HCT116 (cell line): ENCODE results near the gene CDH23. TPM values are rescaled to one million over a fixed set of nuclear protein-coding genes. Genes with fewer than 3 reads are reported as not detected.
A peak's percentile ranks its signal among the peaks of the same experiment; 100 is the strongest.

Experiments
- ATAC-seq: fragments of 200-7000 bp; cut with Tn5 transposase; 2 replicates; pipeline ENCODE4 v1.9.1; 2020; ENCODE audit warnings: mild to moderate bottlenecking, moderate library complexity
- BruUV-seq: library from RNA; stranded (reverse); fragments of 400-500 nt; replicated peaks from 2 replicates; lab custom pipeline; 2021; lab: Mats Ljungman, UMichigan
- CTCF ChIA-PET: fragments of 300-600 bp; sonication (Branson Sonifier 250); formaldehyde crosslinking; loops from one replicate; lab custom pipeline; 2021; ENCODE audit warnings: antibody characterized with exemption; lab: Charles Lee
- POLR2A ChIA-PET: fragments of 300-600, 350-600 bp; sonication (Branson Sonifier 250); formaldehyde crosslinking; loops from one replicate; lab custom pipeline; 2021; ENCODE audit warnings: antibody characterized with exemption; lab: Charles Lee
- RAD21 ChIA-PET, 2 experiments: fragments of 300-600 bp; sonication (Branson Sonifier 250); formaldehyde crosslinking; loops; one replicate each; lab custom pipeline; 2023; ENCODE audit warnings: low total read pairs in 2 of 2; ENCODE audit not compliant: uncharacterized antibody in 2 of 2, unreplicated experiment in 2 of 2, low non-redundant PET in 1 of 2; lab: Charles Lee
- DNase-seq: peaks from one replicate; pipeline ENCODE4 v3.0.0-alpha.2; 2010; ENCODE audit warnings: low read depth, low spot score
- H2AFZ ChIP-seq: fragments of 200-600 bp; shearing (Covaris generic), sonication (generic); 2 replicates; pipeline ENCODE4 v1.6.1; 2017; ENCODE audit warnings: low read depth, mixed run types, mixed read lengths, antibody characterized with exemption, low read length; ENCODE audit not compliant: poor library complexity, severe bottlenecking
- H3K27ac ChIP-seq: 2 replicates; pipeline ENCODE4 v1.5.1; 2012; ENCODE audit warnings: low read depth, low read length
- H3K27me3 ChIP-seq: fragments of 200-600 bp; sonication (generic); 2 replicates; pipeline ENCODE4 v1.6.1; 2016; ENCODE audit warnings: mixed run types, low read length, mixed read lengths; ENCODE audit not compliant: insufficient read depth
- H3K36me3 ChIP-seq, 2 experiments: fragments of 200-500 bp in 1 of 2; fragments of 200-600 bp in 1 of 2; sonication (Bioruptor generic) in 1 of 2; sonication (generic) in 1 of 2; 2 replicates each; pipeline versions ENCODE4 v1.5.1 to v1.6.1; 2014 to 2016; ENCODE audit warnings: low read length in 2 of 2, inconsistent platforms in 1 of 2, mixed read lengths in 1 of 2, mixed run types in 1 of 2; ENCODE audit not compliant: insufficient read depth in 2 of 2, control insufficient read depth in 1 of 2
- H3K4me1 ChIP-seq, 2 experiments: fragments of 200-600 bp in 1 of 2; sonication (generic) in 1 of 2; 2 replicates each; pipeline versions ENCODE4 v1.5.1 to v1.6.1; 2012 to 2017; ENCODE audit warnings: low read length in 2 of 2, inconsistent platforms in 1 of 2, mild to moderate bottlenecking in 1 of 2, mixed read lengths in 1 of 2, mixed run types in 1 of 2, moderate library complexity in 1 of 2; ENCODE audit not compliant: insufficient read depth in 2 of 2, control insufficient read depth in 1 of 2
- H3K4me2 ChIP-seq: fragments of 200-600 bp; sonication (generic); 2 replicates; pipeline ENCODE4 v1.6.1; 2017; ENCODE audit warnings: mixed run types, low read length, mixed read lengths
- H3K4me3 ChIP-seq, 2 experiments: fragments of 200-600 bp in 1 of 2; sonication (generic) in 1 of 2; replicated peaks in 1 of 2; 2 replicates each; pipeline ENCODE4 v1.5.1; 2011 to 2016; ENCODE audit warnings: low read length in 2 of 2, control low read depth in 1 of 2, low read depth in 1 of 2, mild to moderate bottlenecking in 1 of 2, mixed read lengths in 1 of 2, mixed run types in 1 of 2
- H3K79me2 ChIP-seq: fragments of 200-600 bp; sonication (generic); 2 replicates; pipeline ENCODE4 v1.6.1; 2017; ENCODE audit warnings: mild to moderate bottlenecking, mixed run types, low read length, moderate library complexity, mixed read lengths; ENCODE audit not compliant: insufficient read depth
- H3K9ac ChIP-seq: fragments of 200-600 bp; sonication (generic); 2 replicates; pipeline ENCODE4 v1.6.1; 2016; ENCODE audit warnings: low read length, mixed read lengths
- H3K9me2 ChIP-seq: fragments of 200-600 bp; sonication (generic), shearing (Covaris generic); 2 replicates; pipeline ENCODE4 v1.6.1; 2017; ENCODE audit warnings: mixed run types, mild to moderate bottlenecking, moderate library complexity; ENCODE audit not compliant: insufficient read depth
- H3K9me3 ChIP-seq, 2 experiments: fragments of 200-500 bp in 1 of 2; fragments of 200-600 bp in 1 of 2; sonication (Bioruptor generic) in 1 of 2; sonication (generic) in 1 of 2; 2 replicates each; pipeline ENCODE4 v1.6.1; 2014 to 2017; ENCODE audit warnings: low read length in 2 of 2, mixed read lengths in 2 of 2, inconsistent platforms in 1 of 2, low read depth in 1 of 2, mild to moderate bottlenecking in 1 of 2, mixed run types in 1 of 2, moderate library complexity in 1 of 2; ENCODE audit not compliant: control insufficient read depth in 1 of 2, insufficient read depth in 1 of 2
- H4K20me1 ChIP-seq: fragments of 200-600 bp; sonication (generic), shearing (Covaris generic); 2 replicates; pipeline ENCODE4 v1.6.1; 2017; ENCODE audit warnings: mixed run types, mild to moderate bottlenecking, moderate library complexity; ENCODE audit not compliant: insufficient read depth
- CBX3 ChIP-seq: IDR thresholded peaks from 2 replicates; pipeline ENCODE4 v1.6.1; 2012; ENCODE audit warnings: low read depth
- CEBPB ChIP-seq: IDR thresholded peaks from 2 replicates; pipeline ENCODE4 v1.6.1; 2012; ENCODE audit warnings: low read depth
- EGR1 ChIP-seq: IDR thresholded peaks from 2 replicates; pipeline ENCODE4 v1.6.1; 2012; ENCODE audit warnings: low read depth
- ELF1 ChIP-seq: IDR thresholded peaks from 2 replicates; pipeline ENCODE4 v1.6.1; 2012; ENCODE audit warnings: low read depth, borderline replicate concordance
- EZH2 ChIP-seq: fragments of 200-600 bp; sonication (generic); IDR thresholded peaks from 2 replicates; pipeline ENCODE4 v1.6.1; 2017; ENCODE audit warnings: antibody characterized with exemption, mixed run types
- JUND ChIP-seq: IDR thresholded peaks from 2 replicates; pipeline ENCODE4 v1.6.1; 2012
- SIN3A ChIP-seq: IDR thresholded peaks from 2 replicates; pipeline ENCODE4 v1.6.1; 2012; ENCODE audit warnings: low read depth
- SP1 ChIP-seq: IDR thresholded peaks from 2 replicates; pipeline ENCODE4 v1.6.1; 2012; ENCODE audit warnings: low read depth
- SRF ChIP-seq: IDR thresholded peaks from 2 replicates; pipeline ENCODE4 v1.6.1; 2012; ENCODE audit warnings: low read depth
- TCF7L2 ChIP-seq: IDR thresholded peaks from 2 replicates; pipeline ENCODE4 v1.7.0; 2011; ENCODE audit warnings: borderline replicate concordance, inconsistent platforms; ENCODE audit not compliant: insufficient read depth, insufficient read length; ENCODE audit errors: extremely low read depth
- YY1 ChIP-seq: IDR thresholded peaks from 2 replicates; pipeline ENCODE4 v1.6.1; 2011; ENCODE audit warnings: low read length, low read depth, moderate library complexity, mild to moderate bottlenecking; ENCODE audit not compliant: insufficient replicate concordance; ENCODE audit errors: extremely low read depth
- ZFX ChIP-seq: fragments of 450-650 bp; IDR thresholded peaks from 2 replicates; pipeline ENCODE4 v1.6.1; 2017
- ZNF274 ChIP-seq: fragments of 200-500 bp; sonication (Bioruptor generic); IDR thresholded peaks from 2 replicates; pipeline ENCODE4 v1.6.1; 2014; ENCODE audit warnings: mild to moderate bottlenecking, low read depth, low read length, inconsistent platforms
- intact Hi-C: fragments of 100-400 bp; cut with micrococcal nuclease; formaldehyde crosslinking; loops from 2 replicates; pipeline ENCODE4 v1.10.0; 2022
- total RNA-seq: library from RNA; stranded (reverse); gene quantifications from one replicate; pipeline ENCODE4 v1.2.1, GENCODE V29; 2021; ENCODE audit not compliant: unreplicated experiment
- TF ChIP-seq, protein P1 (sequence below): IDR thresholded peaks from 2 replicates; pipeline ENCODE4 v1.6.1; 2011; ENCODE audit warnings: mild to moderate bottlenecking, low read length, moderate library complexity; ENCODE audit not compliant: insufficient replicate concordance; ENCODE audit errors: extremely low read depth
- TF ChIP-seq, protein P2 (sequence below), 3 experiments: fragments of 200-600 bp in 1 of 3; sonication (generic) in 1 of 3; IDR thresholded peaks in 2 of 3; conservative IDR thresholded peaks in 1 of 3; 2 replicates each; pipeline ENCODE4 v1.5.1; 2012 to 2017; ENCODE audit warnings: low read depth in 2 of 3, low read length in 2 of 3, antibody characterized with exemption in 1 of 3, borderline replicate concordance in 1 of 3, control low read depth in 1 of 3, mild to moderate bottlenecking in 1 of 3, mixed read lengths in 1 of 3, mixed run types in 1 of 3, moderate library complexity in 1 of 3; ENCODE audit not compliant: insufficient read depth in 1 of 3

CDH23 gene
- total RNA-seq, 1 experiment from 2014 or later = not detected

DNA sequence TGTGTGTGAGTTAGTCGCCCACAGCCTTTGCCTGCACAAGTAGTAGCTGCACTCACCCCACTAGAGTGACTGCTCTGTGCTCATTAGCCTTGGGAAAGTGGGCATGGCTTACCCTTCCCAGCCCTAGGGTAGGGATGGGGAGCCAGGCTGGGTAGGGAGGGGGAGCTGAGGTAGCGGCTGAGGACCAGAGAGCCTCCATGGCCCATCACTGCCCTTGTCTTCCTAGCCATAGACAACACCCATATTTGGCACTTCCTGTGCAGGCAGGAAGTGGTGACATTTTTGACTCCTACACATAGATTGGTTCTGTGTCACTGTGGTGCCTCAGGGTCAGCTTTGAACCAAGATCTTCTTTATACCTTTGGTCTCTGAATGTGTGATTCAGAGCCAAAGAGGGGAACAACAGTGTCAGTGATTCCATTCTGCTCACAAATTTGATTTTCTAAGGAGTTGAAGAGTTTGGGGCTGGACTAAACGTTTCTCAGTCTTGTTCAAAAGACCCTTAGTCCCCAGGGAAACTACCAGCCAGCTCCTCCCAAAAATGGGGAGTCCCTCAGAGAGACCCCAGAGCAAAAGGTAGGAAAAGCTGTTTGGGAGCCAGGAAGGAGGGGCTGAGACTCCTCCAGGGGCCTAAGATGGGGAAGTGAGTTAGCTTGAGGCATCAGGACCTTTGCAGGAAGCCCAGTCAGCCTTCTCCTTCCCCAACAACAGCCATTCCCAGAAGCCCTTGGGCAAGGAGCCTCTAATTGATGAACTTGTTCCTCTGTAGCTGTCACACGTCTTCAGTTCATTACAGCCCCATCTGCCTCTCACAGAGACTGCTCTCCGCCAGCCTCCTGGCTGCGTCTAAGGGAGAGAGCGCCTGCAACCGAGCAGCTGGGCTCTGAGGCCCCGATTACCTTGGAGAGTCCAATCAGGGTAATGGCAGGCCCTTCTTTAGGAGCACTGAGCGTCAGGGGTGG lies 135.0 kb downstream of the CDH23 start:
- H3K9me3 ChIP-seq = no peaks in the 10 kb centered on the region
- TF ChIP-seq SP1 = no peak
- peak; percentile 97 for TF ChIP-seq SRF
- ChIA-PET RAD21 (no interaction called here), POLR2A (no interaction called here), CTCF (interaction anchor here (1.3 kb wide), 1 partner anchor 9 kb away, joined by 3 read pairs; no protein-coding TSS in a partner anchor)
- peak; percentile 64; the same call in 1 of the 2 replicates for ATAC-seq
- no peaks in the 10 kb centered on the region for H3K9me2 ChIP-seq
- no peaks in the 10 kb centered on the region for H3K27me3 ChIP-seq
- peaks cover 0 to 5% of the 10 kb centered on the region in 2 experiments; a peak in 2 of 4 replicates for H3K4me1 ChIP-seq
- peak overlapping the region; percentile 68 for H2AFZ ChIP-seq
- H3K36me3 ChIP-seq = no peaks in the 10 kb centered on the region
- H3K4me3 ChIP-seq = no peak overlapping the region
- no peak for DNase-seq
- peak overlapping the region; percentile 9; the same call in 1 of the 2 replicates for H3K4me2 ChIP-seq
- BruUV-seq = no TSS peak
- H4K20me1 ChIP-seq = no peaks in the 10 kb centered on the region
- no peak overlapping the region for H3K27ac ChIP-seq
- no peak overlapping the region for H3K9ac ChIP-seq
- intact Hi-C loops = no loop called here
- H3K79me2 ChIP-seq = no peaks in the 10 kb centered on the region

DNA sequence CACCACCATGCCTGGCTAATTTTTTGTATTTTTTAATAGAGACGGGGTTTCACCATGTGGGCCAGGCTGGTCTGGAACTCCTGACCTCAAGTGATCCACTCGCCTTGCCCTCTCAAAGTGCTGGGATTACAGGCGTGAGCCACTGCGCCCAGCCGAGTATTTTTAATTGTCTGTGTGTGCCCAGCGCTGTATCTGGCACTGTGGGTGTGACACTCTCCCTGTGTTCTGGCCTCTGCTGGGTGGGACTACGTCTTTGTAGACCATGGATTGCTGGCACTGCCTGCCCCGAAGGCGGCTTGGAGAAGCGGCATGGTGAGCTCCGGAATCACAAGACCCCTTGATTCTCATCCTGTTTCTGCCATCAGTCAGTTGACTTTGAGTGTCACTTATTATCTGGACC lies 136.2 kb downstream of the CDH23 start:
- intact Hi-C loops = no loop called here
- Histone ChIP-seq H3K36me3 (no peaks in the 10 kb centered on the region), H3K4me2 (no peak overlapping the region), H2AFZ (no peak overlapping the region), H3K27me3 (no peaks in the 10 kb centered on the region), H3K4me3 (no peak overlapping the region), H3K27ac (no peak overlapping the region), H3K79me2 (no peaks in the 10 kb centered on the region), H3K4me1 (peaks cover 0 to 5% of the 10 kb centered on the region in 2 experiments; a peak in 2 of 4 replicates), H3K9me3 (no peaks in the 10 kb centered on the region), H3K9me2 (no peaks in the 10 kb centered on the region), H3K9ac (no peak overlapping the region), H4K20me1 (no peaks in the 10 kb centered on the region)
- RAD21 ChIA-PET = no interaction called here
- ATAC-seq (no peak), DNase-seq (no peak)
- POLR2A ChIA-PET = no interaction called here
- CTCF ChIA-PET = no interaction called here
- no TSS peak for BruUV-seq
- TF ChIP-seq ELF1 (no peak), YY1 (no peak), CBX3 (no peak), JUND (no peak), SP1 (no peak), CEBPB (no peak), TCF7L2 (no peak), EZH2 (no peak), EGR1 (no peak), ZNF274 (no peak), SIN3A (no peak), ZFX (no peak)
- TF ChIP-seq, protein P1, sequence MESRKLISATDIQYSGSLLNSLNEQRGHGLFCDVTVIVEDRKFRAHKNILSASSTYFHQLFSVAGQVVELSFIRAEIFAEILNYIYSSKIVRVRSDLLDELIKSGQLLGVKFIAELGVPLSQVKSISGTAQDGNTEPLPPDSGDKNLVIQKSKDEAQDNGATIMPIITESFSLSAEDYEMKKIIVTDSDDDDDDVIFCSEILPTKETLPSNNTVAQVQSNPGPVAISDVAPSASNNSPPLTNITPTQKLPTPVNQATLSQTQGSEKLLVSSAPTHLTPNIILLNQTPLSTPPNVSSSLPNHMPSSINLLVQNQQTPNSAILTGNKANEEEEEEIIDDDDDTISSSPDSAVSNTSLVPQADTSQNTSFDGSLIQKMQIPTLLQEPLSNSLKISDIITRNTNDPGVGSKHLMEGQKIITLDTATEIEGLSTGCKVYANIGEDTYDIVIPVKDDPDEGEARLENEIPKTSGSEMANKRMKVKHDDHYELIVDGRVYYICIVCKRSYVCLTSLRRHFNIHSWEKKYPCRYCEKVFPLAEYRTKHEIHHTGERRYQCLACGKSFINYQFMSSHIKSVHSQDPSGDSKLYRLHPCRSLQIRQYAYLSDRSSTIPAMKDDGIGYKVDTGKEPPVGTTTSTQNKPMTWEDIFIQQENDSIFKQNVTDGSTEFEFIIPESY = no peak
- TF ChIP-seq, protein P2, sequence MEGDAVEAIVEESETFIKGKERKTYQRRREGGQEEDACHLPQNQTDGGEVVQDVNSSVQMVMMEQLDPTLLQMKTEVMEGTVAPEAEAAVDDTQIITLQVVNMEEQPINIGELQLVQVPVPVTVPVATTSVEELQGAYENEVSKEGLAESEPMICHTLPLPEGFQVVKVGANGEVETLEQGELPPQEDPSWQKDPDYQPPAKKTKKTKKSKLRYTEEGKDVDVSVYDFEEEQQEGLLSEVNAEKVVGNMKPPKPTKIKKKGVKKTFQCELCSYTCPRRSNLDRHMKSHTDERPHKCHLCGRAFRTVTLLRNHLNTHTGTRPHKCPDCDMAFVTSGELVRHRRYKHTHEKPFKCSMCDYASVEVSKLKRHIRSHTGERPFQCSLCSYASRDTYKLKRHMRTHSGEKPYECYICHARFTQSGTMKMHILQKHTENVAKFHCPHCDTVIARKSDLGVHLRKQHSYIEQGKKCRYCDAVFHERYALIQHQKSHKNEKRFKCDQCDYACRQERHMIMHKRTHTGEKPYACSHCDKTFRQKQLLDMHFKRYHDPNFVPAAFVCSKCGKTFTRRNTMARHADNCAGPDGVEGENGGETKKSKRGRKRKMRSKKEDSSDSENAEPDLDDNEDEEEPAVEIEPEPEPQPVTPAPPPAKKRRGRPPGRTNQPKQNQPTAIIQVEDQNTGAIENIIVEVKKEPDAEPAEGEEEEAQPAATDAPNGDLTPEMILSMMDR (IDR thresholded peaks at IDR 0.05 in 2 of 3, conservative IDR thresholded peaks at IDR 0.05 in 1 of 3; ENCODE audit: borderline replicate concordance in 1 of 3, insufficient read depth in 1 of 3, low read depth in 2 of 3, low read length in 2 of 3) = no peak
